Effector memory CD8-positive, alpha-beta T cell (primary cell): ENCODE data around the gene RER1.

Source experiments
- ATAC-seq: fragments of 150-1000 bp; cut with Tn5 transposase; replicated peaks from 2 replicates; pipeline ENCODE4 v1.10.0; 2021; ENCODE audit warnings: mild to moderate bottlenecking, moderate library complexity
- DNase-seq, 3 experiments: peaks; one replicate each; pipeline ENCODE4 v3.0.0; 2021
- H3K27ac Mint-ChIP-seq, 2 donors: one replicate each; pipeline ENCODE4 v1.8.0; 2022; ENCODE audit warnings: mild to moderate bottlenecking in 2 of 2, mixed read lengths in 2 of 2, moderate library complexity in 2 of 2
- H3K27me3 Mint-ChIP-seq, 2 donors: one replicate each; pipeline ENCODE4 v1.8.0; 2022; ENCODE audit warnings: mixed read lengths in 2 of 2
- H3K36me3 Mint-ChIP-seq: one replicate; pipeline ENCODE4 v1.8.0; 2022; ENCODE audit warnings: mild to moderate bottlenecking, moderate library complexity, mixed read lengths; ENCODE audit not compliant: insufficient read depth
- H3K4me1 Mint-ChIP-seq, 2 donors: one replicate each; pipeline ENCODE4 v1.8.0; 2022; ENCODE audit warnings: low read depth in 2 of 2, mixed read lengths in 2 of 2
- H3K4me3 Mint-ChIP-seq, 2 donors: one replicate each; pipeline ENCODE4 v1.8.0; 2022; ENCODE audit warnings: mild to moderate bottlenecking in 2 of 2, mixed read lengths in 2 of 2, moderate library complexity in 2 of 2
- H3K9me3 Mint-ChIP-seq, 2 donors: one replicate each; pipeline ENCODE4 v1.8.0; 2022; ENCODE audit warnings: mixed read lengths in 2 of 2

Gene RER1

GRCh38 chr1:2443277-2444137 is 51.9 kb downstream of the RER1 start:
- H3K4me3 Mint-ChIP-seq: peak overlapping the region; percentile 47 to 61
- peaks cover 0 to 23% of the 10 kb centered on the region in 2 donors for H3K27me3 Mint-ChIP-seq
- no peak for DNase-seq
- no peaks in the 10 kb centered on the region for H3K36me3 Mint-ChIP-seq
- peaks cover 3 to 6% of the 10 kb centered on the region in 2 donors for H3K4me1 Mint-ChIP-seq
- peak; percentile 52 for ATAC-seq
- H3K27ac Mint-ChIP-seq: no peak overlapping the region
- H3K9me3 Mint-ChIP-seq: no peaks in the 10 kb centered on the region

- peak overlapping the region in 1 of 2 donors; percentile 47 for H3K4me3 Mint-ChIP-seq
These were observed 52.5 kb downstream of the RER1 start for GRCh38 chr1:2444138-2444591.

GRCh38 chr1:2445162-2445822 is 53.7 kb downstream of the RER1 start:
- no peaks in the 10 kb centered on the region for H3K9me3 Mint-ChIP-seq
- no peak overlapping the region for H3K27ac Mint-ChIP-seq
- peaks cover 3 to 6% of the 10 kb centered on the region in 2 donors for H3K4me1 Mint-ChIP-seq
- H3K27me3 Mint-ChIP-seq: peaks cover 0 to 23% of the 10 kb centered on the region in 2 donors
- peak overlapping the region in 1 of 2 donors; percentile 19 for H3K4me3 Mint-ChIP-seq
- no peak for DNase-seq
- no peak for ATAC-seq
- H3K36me3 Mint-ChIP-seq: no peaks in the 10 kb centered on the region

More at GRCh38 chr1:2444138-2444591, 52.5 kb downstream of the RER1 start:
- peaks cover 0 to 23% of the 10 kb centered on the region in 2 donors for H3K27me3 Mint-ChIP-seq
- ATAC-seq (no peak), DNase-seq (no peak)
- no peaks in the 10 kb centered on the region for H3K36me3 Mint-ChIP-seq
- no peak overlapping the region for H3K27ac Mint-ChIP-seq
- H3K9me3 Mint-ChIP-seq: no peaks in the 10 kb centered on the region
- peaks cover 3 to 6% of the 10 kb centered on the region in 2 donors for H3K4me1 Mint-ChIP-seq

GRCh38 chr1:2445823-2446215 is 54.2 kb downstream of the RER1 start:
- DNase-seq (no peak), ATAC-seq (no peak)
- Mint-ChIP-seq H3K27me3 (peaks cover 0 to 23% of the 10 kb centered on the region in 2 donors), H3K27ac (no peak overlapping the region), H3K4me3 (no peak overlapping the region), H3K4me1 (peaks cover 3 to 6% of the 10 kb centered on the region in 2 donors), H3K36me3 (no peaks in the 10 kb centered on the region), H3K9me3 (no peaks in the 10 kb centered on the region)

- no peak overlapping the region for H3K4me3 Mint-ChIP-seq
- peaks cover 3 to 6% of the 10 kb centered on the region in 2 donors for H3K4me1 Mint-ChIP-seq
- no peak for ATAC-seq
- peaks cover 0 to 23% of the 10 kb centered on the region in 2 donors for H3K27me3 Mint-ChIP-seq
- no peak overlapping the region for H3K27ac Mint-ChIP-seq
- H3K9me3 Mint-ChIP-seq: no peaks in the 10 kb centered on the region
- no peaks in the 10 kb centered on the region for H3K36me3 Mint-ChIP-seq
- no peak for DNase-seq
These were observed 54.8 kb downstream of the RER1 start for GRCh38 chr1:2446394-2446793.

- H3K9me3 Mint-ChIP-seq: no peaks in the 10 kb centered on the region
- no peak overlapping the region for H3K27ac Mint-ChIP-seq
- H3K36me3 Mint-ChIP-seq: no peaks in the 10 kb centered on the region
- no peak for DNase-seq
- peaks cover 0 to 23% of the 10 kb centered on the region in 2 donors for H3K27me3 Mint-ChIP-seq
- peaks cover 3 to 6% of the 10 kb centered on the region in 2 donors for H3K4me1 Mint-ChIP-seq
- H3K4me3 Mint-ChIP-seq: no peak overlapping the region
- no peak for ATAC-seq
These were observed 55.2 kb downstream of the RER1 start for GRCh38 chr1:2446861-2447260.

GRCh38 chr1:2447276-2448097 is 55.8 kb downstream of the RER1 start:
- Mint-ChIP-seq H3K4me3 (no peak overlapping the region), H3K27ac (no peak overlapping the region)
- ATAC-seq: no peak

GRCh38 chr1:2448098-2448445 is 56.4 kb downstream of the RER1 start:
- no peak overlapping the region for H3K4me3 Mint-ChIP-seq
- peaks cover 0 to 11% of the 10 kb centered on the region in 2 donors for H3K27me3 Mint-ChIP-seq
- no peak overlapping the region for H3K27ac Mint-ChIP-seq
- DNase-seq (no peak), ATAC-seq (no peak)
- no peaks in the 10 kb centered on the region for H3K36me3 Mint-ChIP-seq
- peaks cover 0 to 5% of the 10 kb centered on the region in 2 donors for H3K4me1 Mint-ChIP-seq
- H3K9me3 Mint-ChIP-seq: no peaks in the 10 kb centered on the region

More at GRCh38 chr1:2447276-2448097, 55.8 kb downstream of the RER1 start:
- Mint-ChIP-seq H3K9me3 (no peaks in the 10 kb centered on the region), H3K36me3 (no peaks in the 10 kb centered on the region), H3K4me1 (peaks cover 3 to 6% of the 10 kb centered on the region in 2 donors), H3K27me3 (peaks cover 0 to 17% of the 10 kb centered on the region in 2 donors)
- no peak for DNase-seq

GRCh38 chr1:2449636-2450454 is 58.2 kb downstream of the RER1 start:
- H3K27ac Mint-ChIP-seq: no peak overlapping the region
- peaks cover 0 to 6% of the 10 kb centered on the region in 2 donors for H3K27me3 Mint-ChIP-seq
- peaks cover 0 to 5% of the 10 kb centered on the region in 2 donors for H3K4me1 Mint-ChIP-seq
- ATAC-seq: no peak
- no peak overlapping the region for H3K4me3 Mint-ChIP-seq
- H3K9me3 Mint-ChIP-seq: no peaks in the 10 kb centered on the region
- H3K36me3 Mint-ChIP-seq: no peaks in the 10 kb centered on the region
- no peak for DNase-seq

GRCh38 chr1:2451741-2452140 is 60.1 kb downstream of the RER1 start:
- no peak overlapping the region for H3K27ac Mint-ChIP-seq
- ATAC-seq: no peak
- peaks cover 0 to 1% of the 10 kb centered on the region in 2 donors for H3K4me1 Mint-ChIP-seq
- no peaks in the 10 kb centered on the region for H3K9me3 Mint-ChIP-seq
- no peak for DNase-seq
- no peaks in the 10 kb centered on the region for H3K36me3 Mint-ChIP-seq
- no peaks in the 10 kb centered on the region for H3K27me3 Mint-ChIP-seq
- H3K4me3 Mint-ChIP-seq: no peak overlapping the region

GRCh38 chr1:2452201-2452931 is 60.7 kb downstream of the RER1 start:
- Mint-ChIP-seq H3K4me1 (peaks cover 0 to 1% of the 10 kb centered on the region in 2 donors), H3K27ac (no peak overlapping the region), H3K36me3 (no peaks in the 10 kb centered on the region), H3K27me3 (no peaks in the 10 kb centered on the region), H3K4me3 (no peak overlapping the region), H3K9me3 (no peaks in the 10 kb centered on the region)
- DNase-seq (no peak), ATAC-seq (no peak)

GRCh38 chr1:2452932-2453315 is 61.3 kb downstream of the RER1 start:
- Mint-ChIP-seq H3K36me3 (no peaks in the 10 kb centered on the region), H3K4me3 (no peak overlapping the region), H3K4me1 (peaks cover 0 to 1% of the 10 kb centered on the region in 2 donors), H3K9me3 (no peaks in the 10 kb centered on the region), H3K27ac (no peak overlapping the region), H3K27me3 (no peaks in the 10 kb centered on the region)
- ATAC-seq (no peak), DNase-seq (no peak)
